ENCODE data around the gene FAM124A.

FAM124A gene

DNA sequence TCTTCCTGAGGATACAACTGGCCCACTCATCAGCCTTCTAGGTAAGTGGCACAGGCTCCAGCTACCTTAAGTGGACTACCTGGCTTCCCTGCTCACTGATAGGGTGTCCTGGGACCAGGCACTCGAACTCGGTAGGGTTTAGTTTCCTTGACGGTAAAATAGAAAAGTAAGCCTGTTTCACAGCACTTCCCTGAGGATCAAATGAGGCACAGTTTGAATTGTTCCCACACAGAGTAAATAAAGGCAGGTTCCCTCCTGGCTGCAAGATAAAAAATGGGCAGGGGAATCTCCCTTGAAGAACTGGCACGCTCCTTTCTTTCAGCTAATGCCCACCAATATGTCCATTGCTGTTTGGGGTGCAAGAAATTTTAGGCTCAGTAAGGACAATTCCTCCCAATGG is 1.1 kb upstream of the FAM124A start:
- no peak for DNase-seq

DNA sequence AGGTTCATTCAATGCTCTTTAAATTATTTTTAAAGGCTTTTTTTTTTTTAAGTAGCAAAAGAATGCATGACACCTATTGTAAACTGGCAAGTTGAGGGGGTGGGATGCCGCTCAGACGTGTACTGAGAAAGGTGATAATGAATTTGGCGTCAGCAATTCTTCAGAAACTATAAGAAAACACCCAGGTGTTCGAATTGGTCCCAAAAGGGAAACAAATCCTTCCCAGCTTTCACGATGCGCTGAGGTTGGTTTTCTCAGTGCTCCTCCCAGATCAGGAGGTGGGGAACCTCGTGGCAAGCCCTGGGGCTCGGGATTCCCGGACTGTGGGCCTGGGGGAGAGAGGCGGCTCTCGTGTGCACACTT is 543 bp upstream of the FAM124A start:
- DNase-seq: no peak

DNA sequence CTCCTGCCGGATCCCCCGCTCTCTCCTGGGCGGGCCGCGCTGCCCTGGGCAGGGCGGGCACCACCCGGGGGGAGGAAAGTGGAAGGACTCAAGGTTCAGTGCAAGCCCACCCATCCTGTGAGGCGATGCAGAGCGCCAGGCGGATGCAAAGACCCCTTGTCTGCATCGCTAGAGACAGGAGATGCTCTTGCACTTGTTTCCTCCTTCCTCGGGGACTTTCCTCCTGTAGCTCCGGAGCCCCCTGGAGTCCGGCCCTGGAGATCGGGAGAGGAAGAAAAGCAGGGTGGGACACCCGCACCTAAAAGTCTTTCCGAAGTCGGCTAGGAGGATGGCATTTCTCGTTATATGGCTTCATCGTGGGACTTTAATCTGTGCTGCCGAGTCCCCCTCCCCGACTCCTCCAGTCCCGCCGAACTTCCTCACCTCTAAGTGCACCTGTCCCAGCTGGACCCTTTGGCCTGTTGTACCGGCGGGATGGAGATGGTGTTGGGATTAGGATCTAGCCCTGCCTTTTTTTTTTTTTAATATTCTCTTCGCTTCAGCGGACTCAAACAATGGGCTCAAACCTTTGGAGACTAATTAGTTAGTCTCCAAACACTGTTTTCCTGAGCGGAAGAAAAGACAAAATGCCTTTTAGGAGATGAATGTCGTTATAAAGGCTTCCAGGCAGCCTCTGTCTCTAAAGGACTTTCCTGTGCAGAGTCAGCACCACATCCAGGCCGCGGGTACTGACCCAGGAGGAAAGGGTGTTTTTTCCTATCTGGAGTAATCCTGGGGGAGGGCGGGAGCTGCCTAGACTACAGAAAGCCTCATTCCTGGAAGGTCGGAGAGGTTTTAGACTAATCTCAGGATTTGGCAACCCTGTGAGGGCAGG is 725 bp downstream of the FAM124A start:
- DNase-seq: no peak

DNA sequence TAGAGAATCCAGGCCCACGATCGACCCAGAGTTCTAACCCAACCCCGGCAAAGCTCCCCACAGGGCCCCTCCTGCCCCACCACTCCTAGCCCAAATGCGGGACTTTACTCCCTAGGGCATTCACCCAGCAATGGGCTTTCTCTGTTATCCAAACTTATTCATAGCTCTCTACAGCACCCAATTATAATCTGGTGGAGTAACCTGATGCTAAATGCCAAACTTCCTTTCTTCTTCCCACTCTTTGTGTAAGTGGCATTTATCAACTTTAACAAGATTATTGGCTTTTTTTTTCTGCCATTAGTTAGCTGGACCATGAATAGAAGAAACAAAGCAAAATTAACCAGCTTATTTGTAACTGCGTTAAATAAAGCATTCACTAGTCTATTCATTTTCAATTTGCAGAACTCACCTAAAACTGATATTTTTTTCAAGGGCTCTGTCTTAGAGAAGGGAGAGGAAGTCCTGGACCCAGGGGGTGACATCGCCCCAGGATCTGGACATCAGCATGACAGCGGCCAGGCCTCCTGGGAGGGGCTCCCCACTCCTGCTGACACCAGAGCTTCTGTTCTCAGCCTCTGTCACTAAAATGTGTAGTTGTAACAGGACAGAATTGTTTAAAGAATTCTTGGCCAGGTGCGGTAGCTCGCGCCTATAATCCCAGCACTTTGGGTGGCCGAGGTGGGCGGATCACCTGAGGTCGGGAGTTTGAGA is 1.5 kb downstream of the FAM124A start:
- DNase-seq: no peak

DNA sequence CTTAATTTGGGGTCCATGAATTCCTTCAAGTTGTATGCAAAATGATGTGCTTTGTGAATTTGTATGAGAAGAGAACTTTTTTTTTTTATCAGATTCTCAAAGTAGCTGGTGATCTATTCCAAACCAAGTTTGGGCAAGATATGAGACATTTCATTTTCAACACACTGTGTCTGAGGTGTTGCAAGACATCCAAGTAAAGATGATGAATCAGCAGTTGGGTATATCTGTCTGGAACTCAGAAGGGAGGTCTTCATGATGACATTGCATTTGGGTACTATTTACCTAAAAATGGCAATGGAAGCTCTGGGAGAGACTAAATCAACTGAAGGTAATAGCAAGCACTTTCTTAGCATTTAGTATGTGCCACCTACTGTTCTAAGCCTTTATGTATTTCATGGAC is 2.8 kb downstream of the FAM124A start:
- DNase-seq: no peak

DNA sequence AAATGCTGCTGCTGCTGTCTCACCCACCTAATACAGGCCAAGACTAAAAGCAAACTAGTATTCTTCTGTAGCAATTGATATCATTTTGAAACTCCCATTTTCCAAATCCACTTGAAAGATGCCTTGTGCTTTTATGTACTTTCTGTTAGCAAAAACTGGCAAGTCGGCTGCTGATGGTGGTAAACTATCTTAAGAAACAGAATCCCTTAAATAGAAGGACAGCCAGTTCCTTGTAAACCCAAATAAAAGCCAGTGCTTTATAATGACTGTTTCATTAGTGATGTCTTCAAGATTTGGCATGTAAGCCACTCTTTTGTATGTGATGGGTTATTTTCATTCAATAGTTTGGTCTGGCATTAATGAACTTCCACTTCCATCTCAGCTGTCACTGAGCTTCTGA is 5.2 kb downstream of the FAM124A start:
- no peak for DNase-seq

DNA sequence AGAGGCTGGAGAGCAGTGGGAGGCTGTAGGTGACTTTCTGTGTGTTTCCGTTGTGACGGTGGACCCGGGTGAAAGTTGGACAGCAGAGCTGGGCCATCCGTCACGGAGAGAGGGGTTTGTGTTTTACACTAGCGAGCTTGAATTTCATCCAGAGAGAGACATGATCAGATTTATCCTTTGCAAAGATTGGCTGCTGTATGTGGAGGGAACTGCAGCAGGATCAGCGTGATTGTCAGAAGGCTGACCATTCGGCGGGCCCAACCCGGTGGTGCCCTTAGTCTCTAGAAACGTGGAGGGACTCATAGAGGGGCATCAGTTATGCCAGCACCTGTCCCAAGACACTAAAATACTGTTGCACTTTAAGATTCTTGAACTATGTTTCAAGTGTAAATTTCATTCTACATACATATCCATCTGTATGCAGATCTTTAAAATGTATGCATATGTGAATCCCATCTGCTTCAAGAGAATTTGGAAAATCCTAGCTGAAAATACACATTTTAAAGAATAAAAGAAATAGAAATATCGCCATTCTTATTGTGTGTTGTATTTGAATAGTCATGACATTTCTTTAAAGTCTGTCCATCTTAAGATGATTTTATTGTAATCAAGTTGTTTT is 7.0 kb downstream of the FAM124A start:
- no peak for DNase-seq

DNA sequence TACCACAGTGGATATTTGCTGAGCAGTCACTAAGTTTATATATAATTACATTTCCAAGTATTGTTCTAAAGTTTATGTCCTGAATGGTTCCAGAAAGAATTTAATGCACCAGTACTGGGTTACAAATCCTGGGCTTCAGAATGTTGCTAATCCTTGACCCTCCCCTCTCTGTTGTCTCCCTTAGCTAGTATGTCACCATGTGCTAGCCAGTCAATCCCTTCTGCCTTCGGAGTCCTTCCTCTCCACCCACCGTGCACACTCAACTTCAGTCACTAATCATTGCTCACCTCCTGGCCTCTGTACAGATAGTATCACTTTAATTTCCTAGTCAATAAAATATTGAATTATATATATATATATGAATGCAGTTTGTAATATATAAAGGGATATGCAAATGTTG is 7.5 kb downstream of the FAM124A start:
- no peak for DNase-seq

DNA sequence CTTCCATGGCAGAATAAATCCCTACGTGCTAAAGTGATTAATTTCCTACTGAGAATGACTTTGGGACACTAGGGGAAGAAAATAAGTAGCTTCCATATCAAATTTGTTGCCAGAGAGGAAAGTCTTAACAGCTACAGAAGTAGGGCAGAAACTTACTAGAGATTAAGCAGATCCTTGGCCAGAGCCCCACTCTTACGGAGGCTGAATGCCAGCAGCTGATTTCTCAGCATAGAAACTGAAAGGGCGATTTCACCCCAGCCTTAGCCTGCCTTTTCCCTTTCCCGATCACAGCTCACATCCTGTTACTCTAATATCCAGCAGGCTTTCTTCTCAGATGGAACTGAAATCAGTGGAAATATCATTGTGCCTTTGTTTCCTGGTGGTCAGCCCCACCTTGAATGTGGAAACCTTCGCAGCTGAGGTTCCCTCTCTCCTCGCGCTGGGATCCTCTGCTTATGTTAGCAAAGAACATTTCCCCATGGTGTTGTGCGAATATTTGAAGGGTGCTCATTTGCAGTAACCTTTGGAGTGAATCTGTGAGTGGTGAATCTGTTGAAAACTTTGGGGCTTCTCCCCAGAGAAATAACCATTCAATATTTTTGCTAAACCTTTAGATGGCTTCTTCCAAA is 8.4 kb downstream of the FAM124A start:
- no peak for DNase-seq

DNA sequence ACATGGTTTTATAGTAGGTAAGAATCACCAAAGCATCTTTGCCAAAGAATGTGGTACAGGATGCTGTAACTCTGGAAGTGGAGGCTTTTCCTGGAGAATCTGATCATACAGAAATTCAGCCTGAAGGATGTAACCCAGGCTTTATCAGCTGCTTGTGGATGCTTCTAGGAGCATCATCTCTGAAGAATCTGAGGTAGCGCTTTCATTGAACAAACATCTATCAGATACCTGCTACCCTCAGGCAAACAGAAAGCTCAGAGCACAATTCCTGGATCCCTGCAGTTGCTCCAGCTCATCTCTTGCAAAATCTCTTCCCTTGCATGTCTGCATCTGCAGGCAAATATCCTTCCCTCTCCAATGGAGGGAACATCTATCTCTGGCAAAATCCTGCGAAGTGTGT is 9.3 kb downstream of the FAM124A start:
- no peak for DNase-seq

DNA sequence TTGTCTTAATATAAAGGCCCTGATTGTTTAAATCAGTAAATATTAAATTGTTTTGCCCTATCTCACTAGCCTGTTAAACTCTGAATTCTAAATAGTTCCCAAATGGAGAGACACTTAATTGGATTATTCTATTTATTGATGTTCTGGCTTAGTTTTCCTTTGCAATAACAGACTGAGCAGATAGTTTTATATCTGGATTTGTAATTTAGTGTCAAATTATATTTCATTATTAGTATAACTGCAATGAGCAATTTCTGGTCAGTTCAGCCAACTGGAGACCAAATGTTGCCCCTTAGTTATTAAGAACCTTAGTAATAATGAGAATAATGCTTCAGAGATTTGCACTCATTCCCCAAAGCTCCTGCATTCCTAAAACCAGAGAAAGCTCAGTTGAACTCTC is 10.1 kb downstream of the FAM124A start:
- DNase-seq: no peak

DNA sequence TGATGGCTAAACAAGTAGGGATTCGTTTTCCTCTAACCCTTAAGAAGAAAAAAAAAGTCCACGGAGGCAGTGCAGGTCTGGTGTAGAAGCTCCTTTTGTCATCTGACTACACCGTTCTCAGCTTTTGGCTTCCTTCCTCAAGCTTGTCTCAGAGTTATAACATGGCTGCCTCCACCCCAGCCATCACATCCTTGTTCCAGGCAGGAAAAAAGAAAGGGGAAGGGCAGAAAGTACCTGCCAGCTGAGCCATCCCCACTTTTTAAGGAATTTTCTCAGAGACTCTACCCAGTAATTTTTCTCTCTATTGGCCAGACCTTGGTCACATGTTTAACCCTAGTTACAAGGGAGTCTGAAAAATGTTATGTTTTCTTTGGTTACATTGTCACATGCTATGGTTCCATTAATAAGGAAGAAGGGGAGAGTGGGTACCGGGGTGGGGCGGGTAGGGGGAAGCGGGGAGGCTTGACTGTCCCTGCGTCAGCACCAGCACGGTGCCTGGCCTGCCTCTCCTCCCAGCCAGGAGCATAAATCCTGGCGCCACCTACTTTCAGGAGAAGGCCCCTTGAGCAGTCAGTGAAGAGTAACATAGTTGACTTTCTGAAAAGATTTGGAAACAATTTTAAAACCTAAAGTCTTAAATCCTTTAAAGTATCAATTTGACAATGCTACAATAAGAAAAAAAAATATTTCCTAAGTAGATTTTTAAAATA is 11.1 kb downstream of the FAM124A start:
- DNase-seq: no peak

DNA sequence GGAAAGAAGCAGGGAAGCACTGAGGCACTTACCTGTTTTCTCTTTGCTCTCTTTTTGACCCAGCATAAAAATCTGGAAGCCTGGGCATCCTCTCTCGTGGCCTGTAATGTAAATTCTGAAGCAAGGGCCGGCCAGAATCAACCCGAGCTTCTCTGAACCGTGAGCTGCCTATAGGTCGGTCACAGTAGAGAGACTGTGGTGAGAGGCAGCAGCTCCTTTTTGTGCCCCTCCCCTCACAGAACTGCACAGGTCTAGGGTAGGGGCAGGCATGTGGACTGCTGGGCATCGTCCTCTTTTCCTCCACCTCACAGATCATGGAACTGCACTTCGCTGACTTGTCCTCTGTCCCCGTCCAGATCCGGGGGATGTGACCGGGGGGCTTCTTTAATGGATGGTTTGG is 12.5 kb downstream of the FAM124A start:
- no peak for DNase-seq

DNA sequence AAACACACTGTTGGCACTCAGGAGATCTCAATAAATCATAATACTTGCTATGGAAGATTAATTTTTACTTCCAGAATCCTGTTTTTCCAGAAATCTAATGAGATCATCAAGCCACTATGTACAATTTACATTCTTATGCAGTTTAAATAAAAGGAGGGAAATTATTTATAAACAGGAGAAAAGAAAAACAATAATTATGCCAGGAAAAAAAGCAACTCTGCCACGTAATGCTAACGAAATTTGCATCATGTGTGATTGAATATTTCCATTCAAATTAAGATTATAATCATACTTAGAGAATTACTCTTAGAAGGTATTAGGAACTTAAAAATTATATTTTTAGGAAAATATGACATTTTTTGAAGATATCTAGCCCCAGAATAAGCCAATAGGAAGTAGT is 13.0 kb downstream of the FAM124A start:
- DNase-seq: no peak

DNA sequence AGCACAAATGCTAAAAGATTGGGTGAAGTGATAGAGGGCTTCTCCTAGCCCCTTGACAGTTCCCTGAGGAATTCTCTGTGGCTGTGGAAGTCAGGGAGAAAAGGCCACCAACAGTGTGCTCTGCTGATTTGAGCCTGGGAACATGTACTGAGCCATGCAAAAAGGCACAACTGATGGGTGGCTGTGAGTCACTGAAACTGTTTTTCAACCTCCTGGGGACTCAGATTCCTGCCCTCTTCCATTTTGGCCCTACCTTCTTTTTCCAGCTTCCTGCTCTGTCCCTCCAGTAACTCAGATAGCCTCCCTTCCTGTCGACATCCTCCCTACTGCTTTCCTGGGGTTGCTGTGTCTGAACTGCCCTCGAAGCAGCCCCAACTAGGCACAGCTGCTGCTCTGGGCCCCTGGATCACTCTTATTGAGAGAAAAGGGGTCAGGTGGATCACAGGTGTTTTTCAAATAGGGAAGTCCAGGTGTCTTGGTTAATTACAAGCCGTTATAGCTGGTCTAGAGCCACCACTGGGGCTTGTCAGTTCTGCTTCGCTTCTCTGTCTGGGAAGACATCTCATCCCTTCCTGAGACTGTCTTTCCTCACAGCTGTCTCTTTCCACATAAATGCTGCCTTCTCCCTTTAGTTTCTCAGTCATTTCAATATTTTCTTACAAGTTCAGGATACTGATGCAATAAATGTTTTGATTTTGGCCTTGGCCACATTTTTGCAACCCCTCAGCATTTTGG is 13.7 kb downstream of the FAM124A start:
- no peak for DNase-seq

DNA sequence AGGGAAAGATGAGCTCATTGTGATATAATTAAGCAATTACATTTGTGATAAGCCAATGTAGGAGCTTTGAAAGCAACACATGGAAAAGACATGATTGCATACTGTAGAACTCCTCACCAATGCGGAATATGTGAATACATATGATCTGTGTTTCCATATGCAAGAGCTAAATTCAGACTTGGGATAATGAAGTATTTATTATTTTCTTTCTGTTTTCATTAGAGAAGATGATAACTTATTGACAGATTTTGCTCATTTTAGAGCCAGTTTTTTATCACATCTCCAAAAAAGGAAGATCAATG is 14.2 kb downstream of the FAM124A start:
- DNase-seq: no peak

DNA sequence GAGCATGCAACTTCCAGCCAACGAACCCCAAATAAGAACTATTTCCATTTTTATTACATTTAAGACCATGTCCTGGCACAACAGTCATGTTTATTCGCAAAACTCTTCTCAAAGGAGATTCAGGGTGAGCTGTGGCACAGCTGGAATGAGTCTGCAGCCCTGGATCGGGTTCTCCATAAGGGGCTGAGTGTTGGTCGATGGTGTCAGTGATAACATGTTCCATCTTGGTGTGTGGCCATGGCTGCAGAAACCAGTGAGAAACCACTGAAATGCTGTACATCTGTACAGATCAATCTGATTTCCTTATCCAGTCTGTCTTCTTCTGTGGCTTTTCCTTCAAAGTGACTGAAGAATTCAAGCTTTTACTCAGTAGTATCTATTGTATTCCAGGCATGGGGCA is 15.2 kb downstream of the FAM124A start:
- DNase-seq: no peak

DNA sequence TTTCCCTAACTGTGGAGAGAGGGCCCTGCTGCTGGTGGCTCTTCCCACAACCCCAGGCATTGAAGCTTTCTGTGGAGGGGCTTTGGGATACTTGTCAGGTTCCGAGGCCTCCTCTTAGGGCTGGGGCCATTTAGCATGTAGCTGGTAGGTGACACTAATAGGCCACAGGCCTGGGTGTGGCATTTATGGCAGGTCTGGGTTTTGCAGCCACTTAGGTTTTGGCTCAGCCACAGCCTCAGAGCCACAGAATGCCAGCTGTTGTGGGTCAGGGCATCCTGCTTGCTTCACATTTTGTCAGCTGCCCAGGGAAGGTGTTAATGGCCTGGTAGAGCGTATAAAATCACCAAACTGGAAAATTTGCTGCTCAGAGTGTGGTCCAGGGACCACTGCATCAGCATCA is 15.7 kb downstream of the FAM124A start:
- no peak for DNase-seq

DNA sequence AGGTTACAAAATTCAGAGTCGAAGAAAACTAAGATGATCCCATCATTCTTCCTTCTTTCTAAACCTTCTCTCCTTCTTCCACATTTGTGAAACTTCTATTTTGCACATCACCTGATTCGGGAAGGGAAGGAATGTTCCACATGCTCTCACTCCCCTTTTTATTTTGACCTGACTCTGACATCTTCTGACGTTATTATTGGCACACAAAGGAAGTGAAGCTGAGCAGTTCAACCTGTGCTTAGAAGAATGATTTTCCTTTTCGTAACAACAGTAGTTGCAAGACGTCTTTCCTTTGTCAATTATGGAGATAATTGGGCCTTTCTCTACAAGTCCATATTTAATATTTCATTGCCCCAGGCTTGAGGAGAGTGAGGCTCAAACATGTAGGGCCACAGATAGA is 18.0 kb downstream of the FAM124A start:
- no peak for DNase-seq

DNA sequence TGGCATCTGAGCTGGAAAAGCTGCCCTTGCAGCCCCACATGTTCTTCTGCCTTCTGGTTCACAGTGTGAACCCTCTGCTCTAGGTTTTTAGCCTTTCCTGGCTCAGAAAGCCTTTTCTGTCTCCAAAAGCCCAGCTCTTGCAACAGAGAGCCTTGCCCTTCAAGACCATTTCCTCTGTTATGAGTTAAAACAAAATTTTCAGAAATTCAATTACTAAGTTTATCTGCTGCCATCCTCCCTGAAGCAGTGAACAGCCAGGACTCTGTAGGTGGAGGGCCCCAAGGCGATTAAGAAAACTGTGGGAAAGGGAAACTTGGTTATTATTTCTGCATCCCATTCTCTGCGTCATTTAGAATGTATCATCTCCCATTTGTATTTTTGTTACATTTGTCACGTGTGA is 18.8 kb downstream of the FAM124A start:
- DNase-seq: no peak

DNA sequence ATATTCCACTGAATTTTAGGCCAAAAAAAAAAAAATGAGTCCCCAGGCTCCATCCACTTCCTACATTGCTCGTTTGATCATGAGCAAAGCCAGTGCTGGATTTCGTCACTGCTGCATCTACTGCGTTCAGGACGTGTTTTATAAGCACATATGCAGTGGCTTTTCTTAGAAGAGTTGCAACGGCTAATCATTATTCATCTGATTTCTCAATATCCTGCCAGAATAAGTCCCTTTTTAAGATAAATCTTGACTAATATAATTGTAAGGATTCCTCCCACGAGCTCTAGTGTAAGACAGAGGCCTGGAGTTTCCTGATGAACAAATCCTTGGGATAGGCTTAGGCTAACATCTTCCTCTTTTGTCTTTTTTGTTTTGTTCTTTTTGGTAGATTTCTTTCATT is 19.5 kb downstream of the FAM124A start:
- DNase-seq: no peak

DNA sequence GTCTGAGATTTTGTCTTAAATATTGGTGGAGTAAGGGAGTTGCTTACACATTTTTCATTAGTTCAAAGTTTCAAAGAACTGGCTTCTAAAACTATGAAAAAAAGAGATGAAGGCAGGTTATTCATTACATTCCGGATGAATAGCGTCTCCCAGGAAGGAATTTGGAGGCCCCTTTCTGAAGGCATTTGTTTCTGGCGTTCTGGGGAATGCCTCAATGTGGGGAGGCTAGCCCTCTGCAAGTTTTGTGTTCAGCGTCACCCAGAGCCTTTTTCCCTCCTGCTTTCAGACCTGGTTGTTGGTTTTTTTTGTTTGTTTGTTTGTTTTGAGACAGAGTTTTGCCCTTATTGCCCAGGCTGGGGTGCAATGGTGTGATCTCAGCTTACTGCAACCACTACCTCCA is 21.0 kb downstream of the FAM124A start:
- no peak for DNase-seq

DNA sequence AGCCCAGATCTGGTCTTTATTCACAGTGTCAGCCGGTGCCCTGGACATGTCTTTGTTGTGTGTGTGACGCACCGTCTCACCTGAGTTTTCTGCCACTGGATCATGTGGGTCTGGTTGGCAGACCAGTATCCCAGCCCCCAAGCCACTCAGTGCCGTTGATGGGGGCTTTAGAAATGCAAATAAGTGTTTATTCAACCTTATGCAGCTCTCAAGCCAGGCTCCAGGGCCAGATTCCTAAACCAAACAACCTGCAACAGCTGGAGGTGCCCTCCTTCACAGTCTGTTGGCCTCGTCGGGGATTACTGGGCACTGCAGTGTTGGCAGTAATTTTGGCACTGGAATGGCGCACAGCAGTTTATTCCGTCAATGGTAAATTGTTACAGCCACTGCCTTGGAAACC is 21.6 kb downstream of the FAM124A start:
- no peak for DNase-seq
